HL-60 (cell line): ENCODE results near the gene GFY.

Source experiments
- CTCF ChIP-seq: IDR thresholded peaks from one replicate; pipeline ENCODE4 v1.5.1; 2011; ENCODE audit warnings: low read length, control low read depth, inconsistent platforms; ENCODE audit not compliant: insufficient read depth
- GABPA ChIP-seq: IDR thresholded peaks from 2 replicates; pipeline ENCODE4 v1.6.1; 2012; ENCODE audit warnings: low read depth
- POLR2AphosphoS5 ChIP-seq: IDR thresholded peaks from 2 replicates; pipeline ENCODE4 v1.6.1; 2012; ENCODE audit warnings: low read depth
- REST ChIP-seq: IDR thresholded peaks from 2 replicates; pipeline ENCODE4 v1.6.1; 2012; ENCODE audit warnings: low read depth; ENCODE audit not compliant: insufficient replicate concordance
- SPI1 ChIP-seq: IDR thresholded peaks from 2 replicates; pipeline ENCODE4 v1.6.1; 2012; ENCODE audit warnings: low read depth, mild to moderate bottlenecking, borderline replicate concordance

GRCh38 chr19:49421039-49421877 is 3.9 kb upstream of the GFY start:
- TF ChIP-seq CTCF: no peak
- no peak for TF ChIP-seq REST
- TF ChIP-seq POLR2AphosphoS5: no peak
- no peak for TF ChIP-seq GABPA
- TF ChIP-seq SPI1: no peak
